GDM1 (cell line): ENCODE results near the gene PDE3B.
"Not testable (repeated sequence)": the region's sequence is repeated elsewhere in the genome, so short reads cannot be mapped to it uniquely, and the experiment has no call there.

Experiments used
- DNase-seq: peaks from one replicate; lab custom pipeline; 2025; lab: John Stamatoyannopoulos, UW

The PDE3B gene

DNA sequence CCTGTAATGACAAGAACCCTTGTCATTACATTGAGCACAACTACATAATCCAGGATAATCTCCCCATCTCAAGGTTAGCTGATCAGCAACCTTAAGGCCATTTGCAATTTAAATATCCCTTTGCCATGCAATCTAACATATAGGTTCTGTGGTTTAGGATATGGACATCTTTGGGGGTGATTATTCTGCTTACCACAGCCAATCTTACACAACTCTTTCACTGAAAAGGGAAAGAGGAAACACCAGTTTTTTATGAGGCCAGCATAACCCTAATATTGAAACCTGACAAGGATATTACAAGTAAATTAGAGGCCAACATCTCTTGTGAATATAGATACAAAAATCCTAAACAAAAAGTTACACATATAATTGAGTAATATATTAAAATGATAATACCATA, 169.9 kb downstream of the PDE3B start:
- DNase-seq: no peak

DNA sequence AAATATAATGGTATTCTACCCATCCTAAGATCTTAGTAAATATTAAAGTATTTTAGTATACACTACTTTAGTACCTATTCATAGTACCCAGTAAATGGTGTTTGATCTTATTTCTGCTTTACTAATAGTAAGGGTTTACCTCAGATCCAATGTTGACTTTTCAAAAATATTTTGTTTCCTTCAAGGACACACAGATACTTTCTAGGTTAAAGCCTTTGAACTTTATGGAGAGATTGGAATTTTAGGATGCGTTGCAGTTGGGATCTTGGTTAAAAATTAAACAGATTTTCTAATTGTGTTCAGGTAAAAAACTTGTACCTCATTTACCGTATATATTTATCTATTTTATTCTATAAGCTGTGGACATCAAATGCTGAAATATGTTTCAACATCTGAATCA, 175.2 kb downstream of the PDE3B start:
- DNase-seq: no peak

DNA sequence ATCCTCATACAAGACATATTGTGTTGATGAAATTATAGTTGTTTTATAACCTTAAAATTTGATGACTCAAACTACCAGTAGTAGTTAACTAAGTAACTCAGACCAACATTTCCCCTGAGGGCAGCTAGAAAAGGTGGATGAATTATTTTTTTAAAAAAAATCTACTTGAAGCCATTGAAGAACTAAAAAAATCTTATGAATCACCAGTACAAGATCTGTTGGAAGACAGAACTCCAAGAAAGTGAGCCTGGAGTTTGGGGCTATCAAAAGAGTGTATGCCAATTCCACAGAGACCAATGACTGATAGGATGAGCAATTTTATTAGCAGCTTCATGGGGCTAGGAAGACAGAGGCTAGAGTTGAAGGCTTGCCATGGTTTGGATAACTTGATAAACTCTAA, 176.0 kb downstream of the PDE3B start:
- no peak for DNase-seq

DNA sequence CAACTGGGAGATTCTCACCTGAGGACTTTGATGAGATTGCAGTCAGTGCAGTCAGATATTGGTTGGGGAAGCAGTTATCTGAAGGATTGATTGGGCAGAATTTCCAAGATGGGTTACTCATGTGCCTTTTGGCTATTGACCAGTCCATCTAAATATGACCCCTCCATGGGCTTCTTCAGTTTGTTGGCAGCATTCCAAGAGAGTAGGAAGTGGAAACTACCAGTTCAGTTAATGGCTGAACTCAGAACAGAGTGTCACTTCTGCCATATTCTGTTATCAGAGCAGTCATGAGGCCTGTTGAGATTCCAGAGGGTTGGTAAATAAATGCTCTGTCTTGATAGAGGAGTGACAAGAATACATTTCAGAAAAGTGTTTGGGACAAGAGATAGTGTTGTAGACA, 177.4 kb downstream of the PDE3B start:
- DNase-seq: no peak

DNA sequence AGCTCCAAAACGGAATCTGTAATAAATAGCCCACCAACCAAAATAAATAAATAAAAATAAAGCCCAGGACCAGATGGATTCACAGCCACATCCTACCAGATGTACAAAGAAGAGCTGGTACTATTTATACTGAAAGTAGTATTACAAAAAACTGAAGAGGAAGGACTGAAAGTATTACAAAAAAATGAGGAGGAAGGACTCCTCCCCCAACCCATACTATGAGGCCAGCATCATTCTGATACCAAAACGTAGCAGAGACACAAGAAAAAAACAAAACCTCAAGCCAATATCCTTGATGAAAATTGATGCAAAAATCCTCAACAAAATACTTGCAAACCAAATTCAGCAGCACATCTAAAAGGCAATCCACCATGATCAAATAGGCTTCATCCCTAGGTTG, 183.0 kb downstream of the PDE3B start:
- DNase-seq: no peak

DNA sequence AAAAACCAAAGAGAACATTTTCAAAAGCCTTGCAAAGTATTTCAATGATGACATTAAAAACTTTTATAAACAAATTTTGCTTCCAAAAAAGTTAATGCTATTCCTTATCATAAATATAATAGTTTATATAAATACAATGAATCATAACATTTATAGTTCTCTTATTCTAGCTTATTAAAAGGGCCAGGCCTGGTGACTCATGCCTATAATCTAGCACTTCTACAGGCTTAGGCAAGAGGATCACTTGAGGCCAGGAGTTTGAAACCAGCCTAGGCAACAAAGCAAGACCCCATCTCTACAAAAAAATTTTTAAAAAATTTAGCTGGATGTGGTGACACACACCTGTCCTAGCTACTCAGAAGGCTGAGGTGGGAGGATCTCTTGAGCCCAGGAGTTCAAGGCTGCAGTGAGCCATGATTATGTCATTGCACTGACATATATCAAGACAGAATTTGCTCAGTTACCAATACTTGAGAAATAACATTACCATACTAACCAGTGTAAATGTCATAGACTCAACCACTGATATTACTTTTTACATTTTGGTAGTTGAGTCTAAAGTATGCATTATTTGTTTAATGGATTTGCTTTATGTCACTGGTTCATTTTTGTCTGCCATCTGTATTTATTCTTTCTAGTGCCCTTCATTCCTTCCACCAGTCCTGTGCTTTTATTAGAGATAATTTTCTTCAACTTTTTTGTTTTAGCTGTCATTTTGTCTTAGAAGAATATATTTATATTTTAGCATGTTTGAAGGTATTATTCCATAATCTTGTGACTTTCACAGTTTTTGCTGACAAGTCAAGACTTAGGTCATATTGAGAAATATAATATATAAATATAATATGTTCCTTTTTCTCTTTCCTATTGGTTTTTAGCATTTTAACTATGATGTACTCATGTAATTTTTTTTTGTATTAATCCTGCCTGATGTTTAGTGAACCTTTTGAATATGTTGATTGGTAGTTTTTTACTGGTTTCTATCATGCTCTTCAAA, 192.2 kb downstream of the PDE3B start:
- no peak for DNase-seq

DNA sequence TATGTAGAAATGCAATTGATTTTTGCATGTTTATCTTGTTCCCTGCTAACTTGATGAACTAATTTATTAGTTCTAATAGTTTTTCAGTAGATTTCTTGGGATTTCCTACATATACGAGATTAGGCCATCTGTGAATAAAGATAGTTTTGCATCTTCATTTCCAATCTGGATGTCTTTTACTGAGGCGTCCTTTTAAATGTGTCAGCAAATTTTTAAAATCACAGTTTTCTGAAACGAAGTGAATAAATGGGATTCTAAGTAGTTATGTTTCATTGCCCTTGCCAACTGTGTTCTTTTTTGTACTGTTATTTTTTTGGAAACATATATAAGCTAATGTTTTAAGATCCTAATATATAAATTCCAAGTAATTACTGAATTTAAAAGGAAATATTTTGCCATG, 198.4 kb downstream of the PDE3B start:
- DNase-seq: no peak

DNA sequence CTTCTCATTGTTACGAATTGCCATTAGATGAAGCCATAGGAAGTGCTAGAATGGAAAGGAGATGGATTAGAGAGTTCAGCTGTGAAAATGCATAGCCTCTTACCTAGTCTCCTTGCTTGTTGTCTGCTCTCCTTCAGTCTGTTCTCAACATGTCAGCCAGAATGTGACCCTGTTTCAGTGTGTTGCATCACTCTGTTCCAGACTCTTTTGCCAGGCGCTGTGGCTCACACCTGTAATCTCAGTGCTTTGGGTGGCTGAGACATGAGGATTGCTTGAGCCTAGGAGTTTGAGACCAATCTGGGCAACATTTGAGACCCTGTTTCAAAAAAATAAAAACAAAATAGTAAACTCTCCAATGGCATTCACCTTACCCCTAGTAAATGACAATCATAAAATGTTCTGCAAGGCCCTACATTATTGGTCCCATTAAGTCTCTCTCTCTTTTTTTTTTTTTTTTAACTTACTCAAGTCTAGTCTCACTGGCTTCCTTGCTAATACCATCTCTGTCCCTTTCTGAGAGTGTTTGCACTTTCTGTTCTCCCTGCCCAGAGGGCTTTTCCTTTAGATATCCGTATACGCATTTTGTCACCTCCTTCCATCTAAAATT, 209.1 kb downstream of the PDE3B start:
- DNase-seq: no peak

DNA sequence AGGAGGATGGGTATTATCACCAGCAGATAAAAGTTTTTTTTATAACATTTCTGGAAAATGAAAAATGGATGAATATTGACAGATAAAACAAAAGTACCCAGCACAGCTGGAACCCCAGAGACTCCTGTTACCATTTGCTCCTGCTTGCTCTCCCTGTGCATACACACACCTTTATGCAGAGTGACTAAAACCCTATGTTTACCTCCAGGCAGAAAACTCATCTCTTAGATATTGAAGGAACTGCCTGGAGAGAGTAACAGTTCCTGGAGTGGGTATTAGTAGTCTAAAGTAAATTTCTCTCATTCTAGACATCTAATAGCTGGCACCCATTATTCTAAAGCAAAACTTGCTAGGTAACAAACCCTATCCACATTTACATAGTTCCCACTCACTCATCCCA, 210.5 kb downstream of the PDE3B start:
- no peak for DNase-seq

DNA sequence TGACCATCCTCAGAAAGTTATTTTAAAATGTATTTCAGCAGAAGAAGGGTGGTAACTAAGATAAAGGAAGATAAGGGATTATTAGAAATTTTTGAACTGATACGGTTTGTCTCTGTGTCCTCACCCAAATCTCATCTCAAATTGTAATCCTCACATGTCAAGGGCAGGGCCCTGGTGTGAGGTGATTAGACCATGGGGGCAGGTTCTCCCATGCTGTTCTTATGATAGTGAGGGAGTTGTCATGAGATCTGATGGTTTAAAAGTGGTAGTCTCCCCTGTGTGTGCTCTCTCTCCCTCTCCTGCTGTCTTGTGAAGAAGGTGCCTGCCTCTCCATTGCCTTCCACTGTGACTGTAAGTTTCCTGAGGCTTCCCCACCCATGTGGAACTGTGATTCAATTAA, 212.3 kb downstream of the PDE3B start:
- DNase-seq: no peak

DNA sequence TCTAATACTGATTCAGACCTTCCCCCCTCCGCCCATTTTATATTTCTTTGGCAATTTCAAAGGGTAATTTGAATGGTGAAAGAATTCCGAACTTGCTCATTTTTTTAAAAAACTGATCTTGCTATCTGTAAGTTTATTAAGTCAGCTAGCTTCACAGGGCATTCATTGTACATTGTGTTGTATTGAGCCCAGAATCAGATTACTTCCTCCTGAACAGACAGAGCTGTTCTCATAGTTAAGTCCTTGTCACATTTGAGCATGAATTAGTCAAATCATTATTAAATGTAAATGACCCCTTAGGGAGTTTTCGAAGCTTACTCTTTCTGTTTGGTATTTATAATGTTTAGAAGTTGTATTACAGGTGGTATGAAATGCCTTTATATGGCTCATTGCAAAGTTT, 214.0 kb downstream of the PDE3B start:
- DNase-seq: no peak

DNA sequence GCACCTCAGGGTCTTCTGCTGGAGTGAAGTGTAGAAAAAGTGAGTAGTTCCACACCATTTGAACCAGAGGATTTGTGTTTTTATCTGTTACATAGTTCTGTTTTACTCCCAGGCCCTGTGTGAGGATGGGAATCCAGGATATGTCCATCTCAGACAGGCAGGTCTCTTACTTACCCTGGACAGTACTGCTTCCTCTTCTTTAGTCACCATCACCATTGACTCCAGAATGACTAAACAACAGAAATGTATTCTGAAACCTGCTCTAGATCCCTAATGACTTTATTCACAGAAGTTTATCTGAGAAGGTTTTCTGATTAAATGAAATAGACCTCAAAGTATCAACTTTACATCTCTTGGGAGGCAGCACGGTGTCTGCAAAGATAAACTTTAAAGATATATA, 214.8 kb downstream of the PDE3B start:
- DNase-seq: no peak

DNA sequence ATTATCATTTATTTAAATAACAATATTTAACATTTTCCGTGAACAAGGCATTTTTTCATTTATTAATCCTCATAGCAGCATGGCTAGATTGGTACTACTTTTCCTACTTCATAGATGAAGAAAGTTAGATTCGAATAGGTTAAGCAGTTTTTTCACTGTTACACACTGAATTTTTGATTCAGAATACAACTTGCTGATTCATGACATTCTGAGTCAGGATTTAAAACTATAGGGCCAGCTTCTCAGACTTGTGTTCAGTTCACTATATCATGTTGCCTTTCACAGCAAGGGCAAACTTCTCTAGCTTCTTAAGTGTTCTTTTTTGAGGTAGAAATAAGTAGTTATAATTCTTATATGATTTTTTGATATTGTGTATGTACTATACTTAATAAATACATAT, 216.9 kb downstream of the PDE3B start:
- no peak for DNase-seq

DNA sequence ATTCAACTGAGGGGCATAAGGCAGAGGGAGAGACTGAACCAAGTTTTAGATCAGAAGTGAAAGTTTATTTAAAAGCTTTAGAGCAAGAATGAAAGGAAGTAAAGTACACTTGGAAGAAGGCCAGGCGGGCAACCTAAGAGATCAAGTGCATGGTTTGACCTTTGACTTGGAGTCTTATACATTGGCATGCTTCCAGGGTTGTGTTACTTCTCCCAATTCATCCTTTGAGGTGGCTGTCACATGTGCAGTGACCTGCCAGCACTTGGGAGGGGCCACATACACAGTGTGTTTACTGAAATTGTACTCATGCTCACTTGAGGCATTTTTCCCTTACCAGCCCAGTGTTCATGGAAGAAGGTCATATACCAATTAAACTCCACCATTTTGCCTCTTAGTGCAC, 218.1 kb downstream of the PDE3B start:
- DNase-seq: no peak

DNA sequence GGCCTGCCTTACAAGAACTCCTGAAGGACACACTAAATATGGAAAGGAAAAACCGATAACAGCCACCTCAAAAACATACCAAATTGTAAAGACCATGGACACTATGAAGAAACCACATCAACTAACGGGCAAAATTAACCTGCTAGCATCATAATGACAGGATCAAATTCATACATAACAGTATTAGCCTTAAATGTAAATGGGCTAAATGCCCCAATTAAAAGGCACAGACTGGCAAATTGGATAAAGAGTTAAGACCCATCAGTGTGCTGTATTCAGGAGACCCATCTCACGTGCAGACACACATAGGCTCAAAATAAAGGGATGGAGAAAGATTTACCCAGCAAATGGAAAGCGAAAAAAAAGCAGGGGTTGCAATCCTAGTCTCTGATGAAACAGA, 220.2 kb downstream of the PDE3B start:
- DNase-seq: not testable (repeated sequence)

DNA sequence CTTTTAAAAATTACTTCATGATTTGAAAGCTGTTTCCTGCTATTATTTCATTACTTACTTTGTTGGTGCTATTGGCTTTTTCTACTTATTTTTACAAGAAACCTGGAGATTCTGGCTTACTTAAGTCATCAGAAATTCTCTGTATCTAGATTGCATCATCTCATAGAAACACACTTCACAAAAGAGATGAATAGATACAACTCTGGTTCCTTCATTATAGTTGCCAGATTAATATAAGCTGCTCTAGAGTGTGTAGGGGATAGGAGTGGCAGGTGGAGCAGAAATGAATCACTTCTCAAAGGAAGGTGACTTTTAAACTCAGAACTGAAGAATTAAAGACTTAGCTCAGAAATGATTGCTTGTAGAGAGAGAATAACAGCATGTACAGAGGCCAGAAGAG, 228.4 kb downstream of the PDE3B start:
- DNase-seq: no peak

DNA sequence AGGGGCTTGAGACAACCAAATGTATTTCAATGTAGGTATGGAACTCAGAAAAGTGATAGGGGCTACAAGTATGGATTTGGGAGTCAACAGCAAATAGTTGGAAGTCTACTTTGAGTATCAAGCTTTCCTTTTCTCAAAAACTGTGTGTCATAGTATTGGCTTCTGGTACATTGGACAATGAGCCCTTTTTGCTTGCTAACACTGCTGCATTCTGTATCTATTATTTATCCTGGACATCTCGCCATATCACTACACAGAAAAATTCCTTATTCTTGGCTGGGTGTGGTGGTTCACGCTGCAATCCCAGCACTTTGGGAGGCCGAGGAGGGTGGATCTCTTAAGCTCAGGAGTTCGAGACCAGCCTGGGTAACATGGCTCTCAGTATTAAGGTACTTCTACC, 230.0 kb downstream of the PDE3B start:
- no peak for DNase-seq

DNA sequence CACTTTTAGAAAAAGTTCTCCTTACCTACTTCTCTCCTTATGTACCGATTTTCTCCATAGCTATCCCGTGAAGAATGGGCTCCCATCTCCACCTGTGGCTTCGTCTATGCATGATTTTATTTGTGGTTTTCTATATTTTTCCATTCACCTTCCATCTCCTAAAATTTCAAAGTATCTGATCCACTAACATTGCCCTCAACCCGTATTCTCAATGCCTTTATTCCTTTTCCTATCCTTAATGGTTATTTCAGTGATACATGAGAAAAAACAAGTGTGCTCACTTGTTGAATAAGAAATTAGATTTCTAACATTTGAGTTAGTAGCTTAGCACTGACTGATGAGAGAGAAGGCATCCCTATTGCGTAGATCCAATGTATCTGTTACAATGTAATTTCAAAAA, 231.6 kb downstream of the PDE3B start:
- DNase-seq: no peak

DNA sequence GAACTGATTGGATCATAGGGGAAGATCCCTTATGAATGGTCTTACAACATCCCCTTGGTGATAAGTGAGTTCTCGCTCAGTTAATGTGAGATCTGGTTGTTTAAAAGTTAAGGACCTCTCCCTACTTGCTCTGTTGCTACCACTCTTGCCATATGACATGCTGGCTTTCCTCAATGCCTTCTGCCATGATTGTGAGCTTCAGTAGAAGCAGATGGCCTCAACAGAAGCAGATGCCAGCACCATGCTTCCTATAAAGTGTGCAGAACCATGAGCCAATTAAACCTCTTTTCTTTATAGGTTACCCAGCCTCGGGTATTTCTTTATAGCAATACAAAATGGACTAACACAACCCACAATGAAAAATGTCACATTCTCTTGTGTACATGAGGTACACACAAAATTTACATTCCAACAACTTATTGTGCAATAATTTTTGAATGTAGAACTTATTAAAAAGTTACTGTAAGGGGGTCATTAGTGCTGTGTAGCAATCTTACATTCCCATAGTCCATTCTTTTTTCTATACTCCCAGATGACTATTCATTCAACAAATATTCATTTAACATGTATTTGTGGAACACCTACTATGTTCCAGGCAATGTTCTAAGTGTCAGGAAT, 238.1 kb downstream of the PDE3B start:
- DNase-seq: no peak

DNA sequence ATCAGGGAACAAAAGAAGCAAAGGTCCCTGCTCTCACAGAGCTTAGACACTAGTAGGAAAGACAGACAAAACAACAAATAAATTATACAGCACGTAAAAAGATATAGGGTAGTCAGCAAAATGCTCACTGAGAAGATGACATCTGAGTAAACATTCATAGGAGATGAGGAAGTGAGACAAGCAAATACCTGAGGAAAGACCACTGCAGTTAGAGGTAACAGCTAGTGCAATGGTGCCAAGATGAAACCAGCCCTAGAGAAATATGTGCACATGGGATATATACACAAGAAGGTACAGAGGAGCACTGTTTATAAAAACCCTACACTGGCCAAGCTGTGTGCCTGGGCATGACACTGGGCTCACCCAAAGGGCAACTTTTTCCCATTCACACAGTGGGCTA, 238.6 kb downstream of the PDE3B start:
- no peak for DNase-seq

DNA sequence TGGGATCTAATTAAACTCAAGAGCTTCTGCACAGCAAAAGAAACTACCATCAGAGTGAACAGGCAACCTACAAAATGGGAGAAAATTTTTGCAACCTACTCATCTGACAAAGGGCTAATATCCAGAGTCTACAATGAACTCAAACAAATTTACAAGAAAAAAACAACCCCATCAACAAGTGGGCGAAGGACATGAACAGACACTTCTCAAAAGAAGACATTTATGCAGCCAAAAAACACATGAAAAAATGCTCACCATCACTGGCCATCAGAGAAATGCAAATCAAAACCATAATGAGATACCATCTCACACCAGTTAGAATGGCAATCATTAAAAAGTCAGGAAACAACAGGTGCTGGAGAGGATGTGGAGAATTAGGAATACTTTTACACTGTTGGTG, 240.1 kb downstream of the PDE3B start:
- DNase-seq: not testable (repeated sequence)

DNA sequence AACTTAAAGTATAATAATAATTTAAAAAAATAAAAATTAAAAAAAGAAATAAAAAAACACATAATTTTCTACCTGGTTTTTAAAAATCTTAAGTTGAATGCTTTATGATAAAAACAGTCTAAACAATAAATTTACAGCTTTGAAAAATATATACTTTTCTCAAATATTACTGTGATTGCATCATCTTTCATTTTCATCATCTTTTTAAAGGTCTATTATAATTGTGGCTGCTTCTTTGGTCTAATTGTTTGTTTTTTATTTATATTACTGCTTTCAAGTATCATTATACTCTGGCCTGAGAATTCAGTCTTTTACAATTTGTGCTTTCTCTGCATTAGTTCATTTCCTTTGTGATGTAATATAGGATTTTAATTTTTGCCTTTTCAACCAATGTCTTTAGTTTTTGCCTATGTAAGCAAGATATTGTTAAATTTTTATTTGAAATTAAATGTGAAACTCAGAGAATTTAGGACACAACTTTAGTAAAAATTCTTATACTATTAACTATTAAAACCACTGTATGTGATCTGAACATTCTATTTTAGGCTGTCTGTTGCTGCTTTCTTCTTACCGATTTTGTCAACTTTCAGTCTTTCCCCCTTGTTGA, 241.2 kb downstream of the PDE3B start:
- no peak for DNase-seq

DNA sequence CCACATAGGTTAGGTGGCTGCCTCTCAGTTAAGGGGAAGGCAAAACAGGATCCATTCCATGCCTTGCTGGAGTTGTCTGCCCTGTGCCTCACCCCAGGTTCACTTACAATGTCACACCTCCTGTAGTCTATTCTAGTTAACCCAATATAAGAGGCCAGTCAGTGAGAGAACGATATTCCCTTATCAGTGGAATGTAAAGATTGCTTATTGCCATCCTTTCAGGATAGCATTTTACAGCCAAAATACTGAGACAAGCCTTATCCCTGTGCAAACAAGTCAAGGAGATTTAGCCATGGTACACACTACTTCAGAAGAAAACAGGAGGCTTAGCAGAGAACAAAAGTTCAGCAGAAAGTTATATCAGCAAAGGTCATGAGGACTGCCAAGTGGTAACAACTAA, 242.9 kb downstream of the PDE3B start:
- DNase-seq: no peak
